Right ventricle myocardium inferior (tissue), 1 donor: ENCODE measurements around the gene GOLGB1. TPM values are rescaled to one million over a fixed set of nuclear protein-coding genes. Genes with fewer than 3 reads are reported as not detected.

Experiments used
- total RNA-seq: library from RNA; stranded (reverse); fragmentation: NEBNext Ultra II Directional; extraction: Animal tissue kit (Norgen Biotek cat#: 25700); gene quantifications from one replicate; pipeline ENCODE4 v1.2.1, GENCODE V29; 2021
- donor health status: DM: no; HTN: yes; CAD: no; lungs with severe emphysema.

Gene GOLGB1
- total RNA-seq, 1 donor from 2014 or later = 47.5 TPM

Other genes starting within 250 kb of the GOLGB1 start
- gene POLQ, start 203.8 kb downstream of the GOLGB1 start, total RNA-seq = 0.57 TPM
- not detected for gene ARGFX, start 181.8 kb downstream of the GOLGB1 start, total RNA-seq
- 182 TPM for gene FBXO40, start 156.4 kb downstream of the GOLGB1 start, total RNA-seq
- 13.9 TPM for gene HCLS1, start 88.8 kb downstream of the GOLGB1 start, total RNA-seq
- 6.3 TPM for gene IQCB1, start 85.3 kb upstream of the GOLGB1 start, total RNA-seq
- gene EAF2, start 85.5 kb upstream of the GOLGB1 start, total RNA-seq = 3.3 TPM
- 3.9 TPM for gene SLC15A2, start 144.7 kb upstream of the GOLGB1 start, total RNA-seq